Liver (tissue), 9 donors: ENCODE data around the gene SP1. TPM values are rescaled to one million over a fixed set of nuclear protein-coding genes. Genes with fewer than 3 reads are reported as not detected.

ENCODE experiments used
- DNase-seq: peaks from one replicate; pipeline ENCODE4 v3.0.0-alpha.2; 2017; ENCODE audit warnings: low spot score
- H3K27ac ChIP-seq, 2 donors: one replicate each; pipeline ENCODE4 v1.7.0; 2013; ENCODE audit warnings: inconsistent platforms in 2 of 2, low read length in 2 of 2, control low read depth in 1 of 2, low read depth in 1 of 2, mild to moderate bottlenecking in 1 of 2
- H3K27me3 ChIP-seq, 4 donors: one replicate each; pipeline versions ENCODE4 v1.6.1 to v1.7.0; 2013; ENCODE audit warnings: low read length in 3 of 4, inconsistent platforms in 1 of 4, mild to moderate bottlenecking in 1 of 4, moderate library complexity in 1 of 4; ENCODE audit not compliant: control insufficient read depth in 4 of 4, insufficient read depth in 4 of 4
- H3K36me3 ChIP-seq, 4 donors: one replicate each; pipeline versions ENCODE4 v1.6.1 to v1.7.0; 2013; ENCODE audit warnings: low read length in 3 of 4, mild to moderate bottlenecking in 3 of 4, low read depth in 1 of 4, moderate library complexity in 1 of 4; ENCODE audit not compliant: control insufficient read depth in 4 of 4, insufficient read depth in 3 of 4
- H3K4me1 ChIP-seq, 4 donors: one replicate each; pipeline versions ENCODE4 v1.6.1 to v1.7.0; 2013; ENCODE audit warnings: low read length in 3 of 4, mild to moderate bottlenecking in 3 of 4, moderate library complexity in 1 of 4; ENCODE audit not compliant: control insufficient read depth in 4 of 4, insufficient read depth in 4 of 4
- H3K4me3 ChIP-seq, 3 donors: one replicate each; pipeline versions ENCODE4 v1.6.1 to v1.7.0; 2013; ENCODE audit warnings: low read length in 3 of 3, control low read depth in 1 of 3, low read depth in 1 of 3, mild to moderate bottlenecking in 1 of 3
- H3K9ac ChIP-seq, 2 donors: one replicate each; pipeline ENCODE4 v1.7.0; 2013; ENCODE audit warnings: low read length in 2 of 2, mild to moderate bottlenecking in 2 of 2, moderate library complexity in 2 of 2, control low read depth in 1 of 2, low read depth in 1 of 2
- H3K9me3 ChIP-seq, 4 donors: one replicate each; pipeline versions ENCODE4 v1.6.1 to v1.7.0; 2013; ENCODE audit warnings: low read length in 3 of 4; ENCODE audit not compliant: control insufficient read depth in 4 of 4
- EGR1 ChIP-seq, 2 donors: IDR thresholded peaks; 2 replicates each; pipeline ENCODE4 v1.6.1; 2016 to 2018; ENCODE audit warnings: antibody characterized with exemption in 2 of 2, low read depth in 2 of 2
- FOXA1 ChIP-seq: IDR thresholded peaks from 2 replicates; pipeline ENCODE4 v1.6.1; 2016; ENCODE audit warnings: antibody characterized with exemption
- FOXA2 ChIP-seq: IDR thresholded peaks from 2 replicates; pipeline ENCODE4 v1.6.1; 2016; ENCODE audit warnings: antibody characterized with exemption
- GABPA ChIP-seq, 2 donors: IDR thresholded peaks in 1 of 2; conservative IDR thresholded peaks in 1 of 2; 2 replicates each; pipeline ENCODE4 v1.6.1; 2016; ENCODE audit warnings: antibody characterized with exemption in 2 of 2, mild to moderate bottlenecking in 1 of 2, moderate library complexity in 1 of 2
- HNF4A ChIP-seq, 2 donors: conservative IDR thresholded peaks; 2 replicates each; pipeline ENCODE4 v1.6.1; 2016; ENCODE audit warnings: antibody characterized with exemption in 2 of 2, mild to moderate bottlenecking in 2 of 2
- HNF4G ChIP-seq: IDR thresholded peaks from 2 replicates; pipeline ENCODE4 v1.6.1; 2016; ENCODE audit warnings: antibody characterized with exemption
- NR2F2 ChIP-seq: IDR thresholded peaks from 2 replicates; pipeline ENCODE4 v1.6.1; 2016; ENCODE audit warnings: antibody characterized with exemption
- RAD21 ChIP-seq, 2 donors: IDR thresholded peaks; 2 replicates each; pipeline ENCODE4 v1.6.1; 2016; ENCODE audit warnings: antibody characterized with exemption in 2 of 2, mild to moderate bottlenecking in 2 of 2
- RXRA ChIP-seq, 2 donors: IDR thresholded peaks; 2 replicates each; pipeline ENCODE4 v1.6.1; 2017 to 2018; ENCODE audit warnings: antibody characterized with exemption in 2 of 2, mild to moderate bottlenecking in 1 of 2
- SP1 ChIP-seq: IDR thresholded peaks from 2 replicates; pipeline ENCODE4 v1.6.1; 2018; ENCODE audit warnings: antibody characterized with exemption, mild to moderate bottlenecking
- TAF1 ChIP-seq: conservative IDR thresholded peaks from 2 replicates; pipeline ENCODE4 v1.6.1; 2016; ENCODE audit warnings: antibody characterized with exemption, mild to moderate bottlenecking
- YY1 ChIP-seq: IDR thresholded peaks from 2 replicates; pipeline ENCODE4 v1.6.1; 2016; ENCODE audit warnings: antibody characterized with exemption, mild to moderate bottlenecking
- WGBS: extraction: QIAGEN DNeasy Blood & Tissue Kit; methylation state at CpG from one replicate; pipeline ENCODE4 v1.1.7; 2013; 5-methylcytosine and 5-hydroxymethylcytosine counted together
- polyA plus RNA-seq, 2 donors: library from polyadenylated mRNA; stranded (reverse) in 1 of 2; unstranded in 1 of 2; fragments of 200-250 nt in 1 of 2; fragments of >200 nt in 1 of 2; fragmentation: Nextera tagmentation in 1 of 2; extraction: Ambion mirVana in 1 of 2; gene quantifications; one replicate each; pipeline versions ENCODE4 v1.2.1 to v1.2.3, GENCODE V29; 2013 to 2015
- total RNA-seq, 2 donors: library from RNA; depleted of rRNA; stranded (reverse); fragments of >200 nt; gene quantifications; one replicate each; pipeline ENCODE4 v1.2.3, GENCODE V29; 2014
- TF ChIP-seq, protein P1 (sequence below): IDR thresholded peaks from 2 replicates; pipeline ENCODE4 v1.6.1; 2016; ENCODE audit warnings: antibody characterized with exemption
- TF ChIP-seq, protein P2 (sequence below): IDR thresholded peaks from 2 replicates; pipeline ENCODE4 v1.6.1; 2016; ENCODE audit warnings: antibody characterized with exemption, mild to moderate bottlenecking
- TF ChIP-seq, protein P3 (sequence below): IDR thresholded peaks from 2 replicates; pipeline ENCODE4 v1.6.1; 2016; ENCODE audit warnings: antibody characterized with exemption
- TF ChIP-seq, protein P4 (sequence below): IDR thresholded peaks from 2 replicates; pipeline ENCODE4 v1.6.1; 2016; ENCODE audit warnings: antibody characterized with exemption
- donor health status: healthy.
- donor health status: healthy.
- donor health status: healthy.
- donor health status: healthy.
- donor health status: healthy.

SP1 gene
- total and polyA plus RNA-seq, 4 donors = 3.8 to 36.5 (median 18.2) TPM

DNA sequence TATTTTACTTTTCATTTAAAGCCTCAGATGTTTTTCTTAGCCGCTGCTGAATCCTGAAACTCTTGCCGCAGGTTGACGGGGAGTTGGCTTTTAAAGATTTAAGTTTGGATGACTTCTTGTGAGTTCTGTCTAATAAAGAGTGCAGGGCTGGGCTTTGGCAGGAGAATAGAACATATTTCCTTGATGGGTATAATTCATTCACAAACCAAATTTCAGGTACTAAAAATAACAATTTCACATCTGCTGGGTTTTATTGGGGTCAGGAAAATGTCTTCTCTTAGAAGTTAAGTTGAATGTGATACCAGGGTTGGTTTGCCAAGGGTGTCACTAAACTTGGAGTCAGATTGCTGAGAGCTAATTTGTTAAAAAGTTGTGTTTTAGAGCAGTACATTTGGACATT is 9.7 kb downstream of the SP1 start:
- no peak for TF ChIP-seq HNF4A (conservative IDR thresholded peaks at IDR 0.05)
- TF ChIP-seq HNF4G = no peak
- TF ChIP-seq, protein P1, sequence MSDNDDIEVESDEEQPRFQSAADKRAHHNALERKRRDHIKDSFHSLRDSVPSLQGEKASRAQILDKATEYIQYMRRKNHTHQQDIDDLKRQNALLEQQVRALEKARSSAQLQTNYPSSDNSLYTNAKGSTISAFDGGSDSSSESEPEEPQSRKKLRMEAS = no peak
- TF ChIP-seq SP1 = no peak
- no peak for TF ChIP-seq EGR1 (IDR thresholded peaks at IDR 0.05; ENCODE audit: low read depth in 2 of 2)
- no peak for TF ChIP-seq YY1
- TF ChIP-seq, protein P2, sequence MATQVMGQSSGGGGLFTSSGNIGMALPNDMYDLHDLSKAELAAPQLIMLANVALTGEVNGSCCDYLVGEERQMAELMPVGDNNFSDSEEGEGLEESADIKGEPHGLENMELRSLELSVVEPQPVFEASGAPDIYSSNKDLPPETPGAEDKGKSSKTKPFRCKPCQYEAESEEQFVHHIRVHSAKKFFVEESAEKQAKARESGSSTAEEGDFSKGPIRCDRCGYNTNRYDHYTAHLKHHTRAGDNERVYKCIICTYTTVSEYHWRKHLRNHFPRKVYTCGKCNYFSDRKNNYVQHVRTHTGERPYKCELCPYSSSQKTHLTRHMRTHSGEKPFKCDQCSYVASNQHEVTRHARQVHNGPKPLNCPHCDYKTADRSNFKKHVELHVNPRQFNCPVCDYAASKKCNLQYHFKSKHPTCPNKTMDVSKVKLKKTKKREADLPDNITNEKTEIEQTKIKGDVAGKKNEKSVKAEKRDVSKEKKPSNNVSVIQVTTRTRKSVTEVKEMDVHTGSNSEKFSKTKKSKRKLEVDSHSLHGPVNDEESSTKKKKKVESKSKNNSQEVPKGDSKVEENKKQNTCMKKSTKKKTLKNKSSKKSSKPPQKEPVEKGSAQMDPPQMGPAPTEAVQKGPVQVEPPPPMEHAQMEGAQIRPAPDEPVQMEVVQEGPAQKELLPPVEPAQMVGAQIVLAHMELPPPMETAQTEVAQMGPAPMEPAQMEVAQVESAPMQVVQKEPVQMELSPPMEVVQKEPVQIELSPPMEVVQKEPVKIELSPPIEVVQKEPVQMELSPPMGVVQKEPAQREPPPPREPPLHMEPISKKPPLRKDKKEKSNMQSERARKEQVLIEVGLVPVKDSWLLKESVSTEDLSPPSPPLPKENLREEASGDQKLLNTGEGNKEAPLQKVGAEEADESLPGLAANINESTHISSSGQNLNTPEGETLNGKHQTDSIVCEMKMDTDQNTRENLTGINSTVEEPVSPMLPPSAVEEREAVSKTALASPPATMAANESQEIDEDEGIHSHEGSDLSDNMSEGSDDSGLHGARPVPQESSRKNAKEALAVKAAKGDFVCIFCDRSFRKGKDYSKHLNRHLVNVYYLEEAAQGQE = no peak
- TF ChIP-seq, protein P3, sequence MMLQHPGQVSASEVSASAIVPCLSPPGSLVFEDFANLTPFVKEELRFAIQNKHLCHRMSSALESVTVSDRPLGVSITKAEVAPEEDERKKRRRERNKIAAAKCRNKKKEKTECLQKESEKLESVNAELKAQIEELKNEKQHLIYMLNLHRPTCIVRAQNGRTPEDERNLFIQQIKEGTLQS = no peak
- TF ChIP-seq, protein P4, sequence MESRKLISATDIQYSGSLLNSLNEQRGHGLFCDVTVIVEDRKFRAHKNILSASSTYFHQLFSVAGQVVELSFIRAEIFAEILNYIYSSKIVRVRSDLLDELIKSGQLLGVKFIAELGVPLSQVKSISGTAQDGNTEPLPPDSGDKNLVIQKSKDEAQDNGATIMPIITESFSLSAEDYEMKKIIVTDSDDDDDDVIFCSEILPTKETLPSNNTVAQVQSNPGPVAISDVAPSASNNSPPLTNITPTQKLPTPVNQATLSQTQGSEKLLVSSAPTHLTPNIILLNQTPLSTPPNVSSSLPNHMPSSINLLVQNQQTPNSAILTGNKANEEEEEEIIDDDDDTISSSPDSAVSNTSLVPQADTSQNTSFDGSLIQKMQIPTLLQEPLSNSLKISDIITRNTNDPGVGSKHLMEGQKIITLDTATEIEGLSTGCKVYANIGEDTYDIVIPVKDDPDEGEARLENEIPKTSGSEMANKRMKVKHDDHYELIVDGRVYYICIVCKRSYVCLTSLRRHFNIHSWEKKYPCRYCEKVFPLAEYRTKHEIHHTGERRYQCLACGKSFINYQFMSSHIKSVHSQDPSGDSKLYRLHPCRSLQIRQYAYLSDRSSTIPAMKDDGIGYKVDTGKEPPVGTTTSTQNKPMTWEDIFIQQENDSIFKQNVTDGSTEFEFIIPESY = no peak
- no peak for TF ChIP-seq FOXA2
- TF ChIP-seq TAF1 = no peak
- TF ChIP-seq NR2F2 = no peak
- TF ChIP-seq RXRA (IDR thresholded peaks at IDR 0.05) = no peak
- TF ChIP-seq GABPA (IDR thresholded peaks at IDR 0.05 in 1 of 2, conservative IDR thresholded peaks at IDR 0.05 in 1 of 2) = no peak
- TF ChIP-seq RAD21 (IDR thresholded peaks at IDR 0.05) = no peak
- no peak for DNase-seq
- no peak overlapping the region for H3K9ac ChIP-seq
- H3K27me3 ChIP-seq = no peaks in the 10 kb centered on the region
- H3K9me3 ChIP-seq = no peaks in the 10 kb centered on the region
- H3K4me1 ChIP-seq = peaks cover 10 to 33% (median 19%) of the 10 kb centered on the region in 4 donors
- no peak overlapping the region for H3K4me3 ChIP-seq
- WGBS = 92% methylated on average over 3 of the region's 3 CpGs
- peaks cover 0 to 6% (median 2%) of the 10 kb centered on the region in 4 donors for H3K36me3 ChIP-seq
- no peak overlapping the region for H3K27ac ChIP-seq

DNA sequence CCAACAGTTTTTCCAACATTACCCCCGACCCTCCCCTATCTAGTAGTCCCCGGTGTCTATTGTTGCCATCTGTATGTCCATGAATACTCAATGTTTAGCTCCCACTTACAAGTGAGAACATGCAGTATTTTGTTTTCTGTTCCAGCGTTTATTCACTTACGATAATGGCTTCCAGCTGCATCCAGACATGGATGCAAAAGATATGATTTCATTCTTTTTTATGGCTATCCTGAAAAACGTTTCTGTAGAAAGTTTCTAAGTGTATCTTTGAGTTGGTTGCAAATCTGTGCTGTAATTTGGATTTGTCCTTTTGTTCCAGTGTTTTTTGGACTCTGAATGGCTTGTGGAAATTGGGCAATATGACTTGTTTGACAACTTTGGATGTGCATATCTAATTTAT is 11.7 kb downstream of the SP1 start:
- Histone ChIP-seq H3K4me3 (no peak overlapping the region), H3K36me3 (peaks cover 0 to 3% (median 0%) of the 10 kb centered on the region in 4 donors), H3K9ac (no peak overlapping the region), H3K27me3 (no peaks in the 10 kb centered on the region), H3K4me1 (peaks cover 7 to 27% (median 15%) of the 10 kb centered on the region in 4 donors), H3K27ac (peak overlapping the region in 1 of 2 donors; percentile 14), H3K9me3 (no peaks in the 10 kb centered on the region)
- peak; percentile 13 for TF ChIP-seq SP1
- TF ChIP-seq, protein P3 = no peak
- TF ChIP-seq YY1 = no peak
- peak in 1 of 2 donors; percentile 6 for TF ChIP-seq RAD21 (IDR thresholded peaks at IDR 0.05)
- peak; percentile 71 for TF ChIP-seq HNF4A (conservative IDR thresholded peaks at IDR 0.05)
- peak in 1 of 2 donors; percentile 16 for TF ChIP-seq RXRA (IDR thresholded peaks at IDR 0.05)
- no peak for TF ChIP-seq FOXA1
- 65% methylated on average over 5 of the region's 5 CpGs for WGBS
- no peak for DNase-seq
